GM18498 (cell line): Measurements from ENCODE around the gene VPS18.

Source experiments
- ATAC-seq: cut with Tn5 transposase; IDR thresholded peaks from one replicate; pipeline ENCODE4 v1.9.1; 2021; ENCODE audit warnings: mild to moderate bottlenecking, moderate library complexity; ENCODE audit not compliant: unreplicated experiment

Gene VPS18

GRCh38 chr15:40899536-40900207, 5.4 kb downstream of the VPS18 start:
- no peak for ATAC-seq

- no peak for ATAC-seq
These were observed 6.2 kb downstream of the VPS18 start for GRCh38 chr15:40900256-40901052.

GRCh38 chr15:40901053-40901443, 6.8 kb downstream of the VPS18 start:
- ATAC-seq, result no peak

- ATAC-seq, result no peak
These were observed 8.6 kb downstream of the VPS18 start for GRCh38 chr15:40902605-40903561.

- ATAC-seq, result no peak
These were observed 10.4 kb downstream of the VPS18 start for GRCh38 chr15:40904552-40905201.

GRCh38 chr15:40906091-40906990, 12.1 kb downstream of the VPS18 start:
- ATAC-seq, result peak; percentile 65

GRCh38 chr15:40906991-40907802, 12.9 kb downstream of the VPS18 start:
- ATAC-seq, result peak; percentile 15

- ATAC-seq, result no peak
These were observed 13.8 kb downstream of the VPS18 start for GRCh38 chr15:40908095-40908494.

- no peak for ATAC-seq
These were observed 15.7 kb downstream of the VPS18 start for GRCh38 chr15:40909662-40910630.

GRCh38 chr15:40911141-40911540, 16.9 kb downstream of the VPS18 start:
- ATAC-seq, result no peak

- no peak for ATAC-seq
These were observed 17.4 kb downstream of the VPS18 start for GRCh38 chr15:40911693-40912092.

- no peak for ATAC-seq
These were observed 18.2 kb downstream of the VPS18 start for GRCh38 chr15:40912478-40912877.

GRCh38 chr15:40914013-40914412, 19.8 kb downstream of the VPS18 start:
- no peak for ATAC-seq

GRCh38 chr15:40914486-40914885, 20.2 kb downstream of the VPS18 start:
- ATAC-seq, result no peak

GRCh38 chr15:40915116-40915661, 20.9 kb downstream of the VPS18 start:
- no peak for ATAC-seq

GRCh38 chr15:40915679-40916078, 21.4 kb downstream of the VPS18 start:
- no peak for ATAC-seq

- no peak for ATAC-seq
These were observed 23.3 kb downstream of the VPS18 start for GRCh38 chr15:40917585-40917984.
